ENCODE results near the gene TMEM179.

DNA sequence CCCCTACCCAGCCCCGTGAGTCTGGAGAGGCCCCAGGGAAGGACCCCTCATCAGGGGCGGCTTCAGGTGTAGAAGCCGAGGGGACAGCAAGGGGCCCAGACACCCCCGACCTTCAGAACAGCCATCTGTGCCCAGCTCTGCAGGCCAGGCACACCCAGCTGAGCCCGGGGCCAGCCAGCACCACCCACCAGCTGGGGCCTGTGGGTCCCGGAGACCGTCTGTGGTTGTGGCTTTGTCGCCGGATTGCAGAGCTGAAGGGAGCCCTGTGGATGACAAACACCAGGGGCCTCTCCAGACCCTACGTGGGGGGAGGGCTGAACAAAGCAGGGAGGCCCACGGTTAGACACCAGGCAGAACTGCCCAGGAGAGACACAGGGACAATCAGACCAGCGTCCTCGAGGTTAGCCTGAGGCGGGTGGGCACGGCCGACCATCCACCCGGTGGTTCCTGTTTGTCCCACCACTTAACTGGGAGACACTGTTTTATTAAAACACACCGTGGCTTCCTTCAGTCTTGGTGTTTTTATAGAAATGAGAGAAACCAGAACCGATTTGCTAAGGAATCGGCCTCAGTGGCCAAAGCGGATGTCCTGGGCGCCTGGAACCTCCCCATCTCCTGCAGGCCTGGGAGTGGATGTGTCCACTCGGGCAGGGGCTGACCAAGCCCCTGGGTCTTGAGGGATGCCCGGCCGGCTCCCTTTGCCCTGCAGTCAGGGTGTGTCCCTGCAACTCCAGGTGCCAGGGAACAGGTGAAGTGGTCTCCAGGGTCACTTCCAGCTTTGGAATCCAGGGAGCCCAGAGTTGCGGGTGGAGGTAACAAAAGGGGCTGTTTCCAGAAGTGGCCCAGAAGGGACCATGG is 15.0 kb downstream of the TMEM179 start:
- TF ChIP-seq, protein P1, sequence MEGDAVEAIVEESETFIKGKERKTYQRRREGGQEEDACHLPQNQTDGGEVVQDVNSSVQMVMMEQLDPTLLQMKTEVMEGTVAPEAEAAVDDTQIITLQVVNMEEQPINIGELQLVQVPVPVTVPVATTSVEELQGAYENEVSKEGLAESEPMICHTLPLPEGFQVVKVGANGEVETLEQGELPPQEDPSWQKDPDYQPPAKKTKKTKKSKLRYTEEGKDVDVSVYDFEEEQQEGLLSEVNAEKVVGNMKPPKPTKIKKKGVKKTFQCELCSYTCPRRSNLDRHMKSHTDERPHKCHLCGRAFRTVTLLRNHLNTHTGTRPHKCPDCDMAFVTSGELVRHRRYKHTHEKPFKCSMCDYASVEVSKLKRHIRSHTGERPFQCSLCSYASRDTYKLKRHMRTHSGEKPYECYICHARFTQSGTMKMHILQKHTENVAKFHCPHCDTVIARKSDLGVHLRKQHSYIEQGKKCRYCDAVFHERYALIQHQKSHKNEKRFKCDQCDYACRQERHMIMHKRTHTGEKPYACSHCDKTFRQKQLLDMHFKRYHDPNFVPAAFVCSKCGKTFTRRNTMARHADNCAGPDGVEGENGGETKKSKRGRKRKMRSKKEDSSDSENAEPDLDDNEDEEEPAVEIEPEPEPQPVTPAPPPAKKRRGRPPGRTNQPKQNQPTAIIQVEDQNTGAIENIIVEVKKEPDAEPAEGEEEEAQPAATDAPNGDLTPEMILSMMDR (IDR thresholded peaks at IDR 0.05): no peak
- TF ChIP-seq POLR2A (IDR thresholded peaks at IDR 0.05): no peak
